GM21786 (cell line): ENCODE data around the gene ZNF287.

Experiments
- ATAC-seq: cut with Tn5 transposase; IDR thresholded peaks from one replicate; pipeline ENCODE4 v1.9.1; 2021; ENCODE audit not compliant: unreplicated experiment

The ZNF287 gene

GRCh38 chr17:16517477-16517876, 51.5 kb downstream of the ZNF287 start:
- ATAC-seq = no peak

GRCh38 chr17:16516594-16517051, 52.4 kb downstream of the ZNF287 start:
- no peak for ATAC-seq

- no peak for ATAC-seq
Observed at GRCh38 chr17:16515933-16516332, 53.1 kb downstream of the ZNF287 start.

DNA sequence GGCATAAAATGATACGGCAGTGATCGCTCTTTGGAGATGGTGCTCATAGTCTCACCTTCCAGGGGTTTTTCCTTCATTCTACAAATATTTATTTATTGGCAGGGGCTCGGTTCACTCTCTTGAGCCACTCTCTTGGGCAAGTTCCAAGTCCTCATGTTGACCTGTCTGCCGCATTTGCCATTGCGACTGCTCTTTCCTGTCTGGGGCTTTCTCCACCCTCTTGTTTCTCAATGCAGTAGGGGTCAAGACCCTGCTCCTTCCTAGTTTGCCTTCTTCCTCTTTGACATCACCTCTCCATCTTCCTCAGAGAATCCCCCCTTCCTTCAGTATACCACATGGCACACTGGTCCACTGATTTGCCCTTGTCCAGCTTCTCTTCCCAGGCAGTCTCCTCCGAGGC, 55.1 kb downstream of the ZNF287 start:
- no peak for ATAC-seq

DNA sequence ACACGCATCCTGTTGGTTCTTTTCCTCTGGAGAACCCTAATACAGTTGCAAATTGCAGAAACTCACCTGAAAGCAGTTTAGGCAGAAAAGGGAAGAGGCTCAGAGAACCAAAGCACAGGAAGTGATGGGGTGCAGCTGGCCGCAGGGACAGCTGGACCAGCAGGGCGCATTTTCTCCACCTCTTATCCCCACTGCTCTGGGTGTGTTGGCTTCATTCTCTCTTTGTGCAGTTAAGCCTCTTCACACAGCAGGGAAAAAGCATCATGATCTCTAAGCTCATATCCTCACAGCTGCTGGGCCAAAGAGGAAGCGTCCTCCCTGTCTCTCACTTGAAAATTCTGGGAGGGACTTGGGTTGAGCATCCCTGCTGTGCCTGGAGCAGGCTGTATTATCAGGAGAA, 57.0 kb downstream of the ZNF287 start:
- ATAC-seq = no peak

GRCh38 chr17:16511593-16511992, 57.4 kb downstream of the ZNF287 start:
- no peak for ATAC-seq

- no peak for ATAC-seq
Observed at GRCh38 chr17:16507918-16508533, 61.0 kb downstream of the ZNF287 start.

- ATAC-seq = no peak
Observed at GRCh38 chr17:16506188-16506587, 62.8 kb downstream of the ZNF287 start.

GRCh38 chr17:16504984-16505383, 64.0 kb downstream of the ZNF287 start:
- ATAC-seq = no peak
